ENCODE results near the gene TMEM240. TPM values are rescaled to one million over a fixed set of nuclear protein-coding genes. Genes with fewer than 3 reads are reported as not detected.
A peak's percentile ranks its signal among the peaks of the same experiment; 100 is the strongest.
"Not testable (repeated sequence)": the region's sequence is repeated elsewhere in the genome, so short reads cannot be mapped to it uniquely, and the experiment has no call there.

The TMEM240 gene
- total RNA-seq, 2 experiments from 2014 or later: not detected

GRCh38 chr1:1523226-1523625, 17.2 kb downstream of the TMEM240 start:
- H3K27ac Mint-ChIP-seq; H3K9me3 Mint-ChIP-seq; H3K4me3 Mint-ChIP-seq; CTCF ChIA-PET; intact Hi-C loops (cut with micrococcal nuclease); H3K4me1 Mint-ChIP-seq (ENCODE audit: low read depth); DNase-seq; H3K27me3 Mint-ChIP-seq (ENCODE audit: low read depth): not testable (repeated sequence)
- H3K36me3 Mint-ChIP-seq (ENCODE audit: low read depth): peaks cover 14% of the 10 kb centered on the region

DNA sequence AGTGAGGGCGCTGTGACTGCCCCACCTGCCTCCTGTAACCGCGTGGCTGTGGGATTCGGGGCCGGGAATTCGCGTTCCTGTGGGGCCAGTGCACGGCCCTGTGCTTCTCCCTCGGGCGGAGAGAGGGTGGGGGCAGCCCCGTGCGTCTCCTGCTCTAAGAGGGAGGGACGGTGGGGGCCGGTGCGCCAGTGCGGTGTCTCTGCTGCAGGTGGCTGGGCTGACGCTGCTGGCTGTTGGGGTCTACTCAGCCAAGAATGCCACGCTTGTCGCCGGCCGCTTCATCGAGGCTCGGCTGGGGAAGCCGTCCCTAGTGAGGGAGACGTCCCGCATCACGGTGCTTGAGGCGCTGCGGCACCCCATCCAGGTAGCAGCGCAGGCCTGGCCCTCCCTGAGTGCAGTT, 17.9 kb downstream of the TMEM240 start:
- DNase-seq; H3K27ac Mint-ChIP-seq; H3K4me3 Mint-ChIP-seq; H3K9me3 Mint-ChIP-seq; H3K27me3 Mint-ChIP-seq (ENCODE audit: low read depth); intact Hi-C loops (cut with micrococcal nuclease); CTCF ChIA-PET; H3K4me1 Mint-ChIP-seq (ENCODE audit: low read depth): not testable (repeated sequence)
- H3K36me3 Mint-ChIP-seq (ENCODE audit: low read depth): peaks cover 16% of the 10 kb centered on the region

DNA sequence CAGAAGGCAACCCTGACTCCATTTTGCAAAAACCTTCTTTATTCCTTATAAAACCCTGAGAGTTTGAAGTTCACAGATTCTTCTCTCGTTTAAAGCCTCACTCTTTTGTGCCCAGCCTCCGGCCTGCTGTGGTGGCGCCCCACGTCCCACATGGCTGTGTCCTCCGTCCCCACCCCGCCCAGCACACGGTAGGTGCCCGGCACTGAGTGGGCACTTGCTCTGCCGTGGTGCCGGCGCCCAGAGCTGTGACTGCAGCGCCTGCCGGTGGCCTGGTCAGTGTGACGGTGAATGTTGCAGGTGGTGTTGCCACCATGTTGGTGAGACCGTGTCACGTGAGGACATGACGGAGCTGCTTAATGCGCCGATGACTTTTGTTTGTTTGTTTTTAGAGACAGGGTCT, 19.1 kb downstream of the TMEM240 start:
- Mint-ChIP-seq H3K27ac (no peak overlapping the region), H3K9me3 (no peaks in the 10 kb centered on the region), H3K4me3 (no peak overlapping the region), H3K4me1 (ENCODE audit: low read depth) (no peaks in the 10 kb centered on the region), H3K27me3 (ENCODE audit: low read depth) (no peaks in the 10 kb centered on the region), H3K36me3 (ENCODE audit: low read depth) (peaks cover 13% of the 10 kb centered on the region)
- no peak for DNase-seq
- CTCF ChIA-PET: no interaction called here
- intact Hi-C loops (cut with micrococcal nuclease): no loop called here

- CTCF ChIA-PET; H3K9me3 Mint-ChIP-seq; H3K27ac Mint-ChIP-seq; H3K27me3 Mint-ChIP-seq (ENCODE audit: low read depth); H3K4me3 Mint-ChIP-seq; H3K4me1 Mint-ChIP-seq (ENCODE audit: low read depth); intact Hi-C loops (cut with micrococcal nuclease); DNase-seq: not testable (repeated sequence)
- peaks cover 11% of the 10 kb centered on the region for H3K36me3 Mint-ChIP-seq (ENCODE audit: low read depth)
These were observed 20.5 kb downstream of the TMEM240 start for GRCh38 chr1:1519805-1520505.

DNA sequence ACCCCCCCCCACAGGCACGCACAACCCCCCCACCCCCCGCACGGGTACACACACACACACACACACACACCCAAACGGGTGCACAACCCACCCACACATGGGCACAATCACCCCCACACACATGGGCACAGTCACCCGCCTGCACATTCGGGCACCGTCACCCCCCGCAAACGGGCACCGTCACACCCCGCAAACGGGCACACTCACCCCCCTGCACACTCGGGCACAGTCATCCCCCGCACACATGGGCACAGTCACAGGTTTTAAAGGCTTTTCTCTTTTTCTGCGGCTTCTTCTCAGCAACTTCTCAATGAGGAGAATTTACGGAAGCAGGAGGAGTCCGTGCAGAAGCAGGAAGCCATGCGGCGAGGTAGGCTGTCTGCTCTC, 21.8 kb downstream of the TMEM240 start:
- intact Hi-C loops (cut with micrococcal nuclease); H3K4me1 Mint-ChIP-seq (ENCODE audit: low read depth); H3K36me3 Mint-ChIP-seq (ENCODE audit: low read depth); H3K27me3 Mint-ChIP-seq (ENCODE audit: low read depth); H3K9me3 Mint-ChIP-seq; CTCF ChIA-PET; DNase-seq; H3K4me3 Mint-ChIP-seq; H3K27ac Mint-ChIP-seq: not testable (repeated sequence)

GRCh38 chr1:1517973-1518620, 22.3 kb downstream of the TMEM240 start:
- Mint-ChIP-seq H3K27ac (no peak overlapping the region), H3K27me3 (ENCODE audit: low read depth) (no peaks in the 10 kb centered on the region), H3K4me1 (ENCODE audit: low read depth) (peaks cover 6% of the 10 kb centered on the region), H3K4me3 (no peak overlapping the region), H3K9me3 (no peaks in the 10 kb centered on the region), H3K36me3 (ENCODE audit: low read depth) (peaks cover 9% of the 10 kb centered on the region)
- intact Hi-C loops (cut with micrococcal nuclease): no loop called here
- no peak for DNase-seq
- CTCF ChIA-PET: no interaction called here

DNA sequence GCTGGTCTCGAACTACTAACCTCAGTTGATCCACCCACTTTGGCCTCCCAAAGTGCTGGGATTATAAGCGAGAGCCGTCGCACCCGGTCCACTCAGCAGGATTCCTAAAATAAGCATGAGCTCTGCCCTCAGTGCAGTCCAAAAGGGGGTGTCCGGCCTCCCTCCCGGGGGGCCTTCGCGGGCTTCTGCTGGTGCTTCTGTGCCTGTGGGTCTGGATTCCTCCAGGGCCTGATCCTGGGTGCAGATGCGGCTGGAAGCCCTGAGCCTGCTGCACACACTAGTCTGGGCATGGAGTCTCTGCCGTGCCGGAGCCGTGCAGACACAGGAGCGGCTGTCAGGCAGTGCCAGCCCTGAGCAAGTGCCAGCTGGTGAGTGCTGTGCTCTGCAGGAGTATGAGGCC, 23.5 kb downstream of the TMEM240 start:
- H3K4me1 Mint-ChIP-seq (ENCODE audit: low read depth); H3K36me3 Mint-ChIP-seq (ENCODE audit: low read depth); H3K9me3 Mint-ChIP-seq; intact Hi-C loops (cut with micrococcal nuclease); DNase-seq; H3K27ac Mint-ChIP-seq; H3K4me3 Mint-ChIP-seq; CTCF ChIA-PET; H3K27me3 Mint-ChIP-seq (ENCODE audit: low read depth): not testable (repeated sequence)

DNA sequence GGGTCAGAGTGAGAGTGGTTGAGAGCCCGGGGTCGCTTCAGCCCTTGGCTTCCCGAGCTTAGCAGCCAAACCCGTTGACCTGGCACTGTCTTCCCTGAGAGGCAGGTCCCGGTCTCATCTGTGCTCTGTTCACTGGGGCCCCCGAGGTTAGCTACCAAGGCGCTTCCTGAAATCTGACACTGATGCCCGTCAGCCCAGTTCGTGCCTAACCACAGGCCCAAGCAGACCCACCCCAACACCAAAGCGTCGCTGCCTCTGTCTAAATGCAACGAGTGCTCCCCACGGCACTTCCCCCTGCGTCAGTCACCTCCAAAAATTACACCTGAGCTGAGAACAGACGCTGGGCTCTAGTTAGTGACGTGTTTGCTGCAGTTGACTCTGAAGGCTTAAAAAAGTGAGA, 26.0 kb downstream of the TMEM240 start:
- CTCF ChIA-PET; H3K9me3 Mint-ChIP-seq; H3K36me3 Mint-ChIP-seq (ENCODE audit: low read depth); H3K27me3 Mint-ChIP-seq (ENCODE audit: low read depth); DNase-seq; H3K27ac Mint-ChIP-seq; H3K4me3 Mint-ChIP-seq: not testable (repeated sequence)
- intact Hi-C loops (cut with micrococcal nuclease): loop anchor here (5.0 kb wide), 1 partner anchor 378 kb away; the partner anchor contains the start of gene GNB1
- peaks cover 10% of the 10 kb centered on the region for H3K4me1 Mint-ChIP-seq (ENCODE audit: low read depth)

- CTCF ChIA-PET; H3K27ac Mint-ChIP-seq; H3K9me3 Mint-ChIP-seq; H3K27me3 Mint-ChIP-seq (ENCODE audit: low read depth); DNase-seq; H3K36me3 Mint-ChIP-seq (ENCODE audit: low read depth): not testable (repeated sequence)
- H3K4me1 Mint-ChIP-seq (ENCODE audit: low read depth): peaks cover 10% of the 10 kb centered on the region
- intact Hi-C loops (cut with micrococcal nuclease): loop anchor here (2.0 to 5.0 kb wide), 2 partner anchors 115 to 379 kb away; partner anchors contain the start of genes CCNL2 and GNB1
- peak overlapping the region; percentile 73 for H3K4me3 Mint-ChIP-seq
These were observed 26.7 kb downstream of the TMEM240 start for GRCh38 chr1:1513675-1514074.

- H3K9me3 Mint-ChIP-seq; H3K36me3 Mint-ChIP-seq (ENCODE audit: low read depth); H3K27ac Mint-ChIP-seq; H3K27me3 Mint-ChIP-seq (ENCODE audit: low read depth); CTCF ChIA-PET; DNase-seq: not testable (repeated sequence)
- H3K4me3 Mint-ChIP-seq: peak overlapping the region; percentile 65
- intact Hi-C loops (cut with micrococcal nuclease): loop anchor here (1.0 to 5.0 kb wide), 3 partner anchors 41 to 380 kb away; partner anchors contain the start of genes ATAD3B, CCNL2 and GNB1
- peaks cover 10% of the 10 kb centered on the region for H3K4me1 Mint-ChIP-seq (ENCODE audit: low read depth)
These were observed 28.0 kb downstream of the TMEM240 start for GRCh38 chr1:1512425-1512824.

GRCh38 chr1:1511533-1512285, 28.7 kb downstream of the TMEM240 start, which contains the start of gene ATAD3A:
TSS of gene ATAD3A (plus strand) at chr1:1512162. CDS start at chr1:1512269, 107 bp downstream.
- peaks cover 10% of the 10 kb centered on the region for H3K4me1 Mint-ChIP-seq (ENCODE audit: low read depth)
- CTCF ChIA-PET: no interaction called here
- peak within 1 kb of the TSS; percentile 80 for H3K4me3 Mint-ChIP-seq
- H3K27me3 Mint-ChIP-seq (ENCODE audit: low read depth): no peaks in the 10 kb centered on the region
- no peaks in the 10 kb centered on the region for H3K9me3 Mint-ChIP-seq
- peak within 1 kb of the TSS; percentile 73 for H3K27ac Mint-ChIP-seq
- intact Hi-C loops (cut with micrococcal nuclease): loop anchor here (1.0 to 5.0 kb wide), 5 partner anchors 40 to 381 kb away; partner anchors contain the start of genes ATAD3B, CCNL2, GNB1 and SSU72
- no peaks in the 10 kb centered on the region for H3K36me3 Mint-ChIP-seq (ENCODE audit: low read depth)
- DNase-seq: peak; percentile 99

- no peaks in the 10 kb centered on the region for H3K36me3 Mint-ChIP-seq (ENCODE audit: low read depth)
- peak; percentile 36 for DNase-seq
- peak overlapping the region; percentile 80 for H3K4me3 Mint-ChIP-seq
- peaks cover 10% of the 10 kb centered on the region for H3K4me1 Mint-ChIP-seq (ENCODE audit: low read depth)
- no peaks in the 10 kb centered on the region for H3K27me3 Mint-ChIP-seq (ENCODE audit: low read depth)
- CTCF ChIA-PET: no interaction called here
- H3K9me3 Mint-ChIP-seq: no peaks in the 10 kb centered on the region
- intact Hi-C loops (cut with micrococcal nuclease): loop anchor here (1.0 to 5.0 kb wide), 3 partner anchors 63 to 381 kb away; partner anchors contain the start of genes GNB1 and SSU72
- H3K27ac Mint-ChIP-seq: peak overlapping the region; percentile 73
These were observed 29.4 kb downstream of the TMEM240 start for GRCh38 chr1:1510912-1511532.

All from activated naive CD4-positive, alpha-beta T cell treated with anti-CD3 and anti-CD28 coated beads for 36 hours (primary cell).